Cardiac septum (tissue), 1 donor: ENCODE data around the gene FCGBP. TPM values are rescaled to one million over a fixed set of nuclear protein-coding genes. Genes with fewer than 3 reads are reported as not detected.
"Not testable (repeated sequence)": the region's sequence is repeated elsewhere in the genome, so short reads cannot be mapped to it uniquely, and the experiment has no call there.

Source experiments
- DNase-seq: peaks from one replicate; pipeline ENCODE4 v3.0.0-alpha.2; 2020; ENCODE audit warnings: low spot score
- intact Hi-C: fragments of 100-400 bp; cut with DNase I; formaldehyde crosslinking; loops from one replicate; pipeline ENCODE4 v1.14.0; 2022
- long read RNA-seq: library from polyadenylated mRNA; unstranded; transcript quantifications from one replicate; pipeline ENCODE4 v2.0.0, GENCODE V29; 2021
- total RNA-seq: library from RNA; stranded (reverse); fragmentation: NEBNext Ultra II Directional; extraction: Animal tissue kit (Norgen Biotek cat#: 25700); gene quantifications from one replicate; pipeline ENCODE4 v1.2.1, GENCODE V29; 2021
- donor health status: DM: no; HTN: no; CAD: no.

Gene FCGBP
- total RNA-seq: 14.2 TPM
- long read RNA-seq, partial matches to known transcripts: 4 of 4 reads
- long read RNA-seq, other reads (novel, unspliced or antisense): 0 of 4 reads

GRCh38 chr19:39934584-39935363 is at the start of gene FCGBP:
TSS of gene FCGBP (minus strand) at chr19:39934634.
- intact Hi-C loops: no loop called here
- no peak for DNase-seq

- intact Hi-C loops: no loop called here
- DNase-seq: no peak
Measured at GRCh38 chr19:39983695-39984300, 49.4 kb upstream of the FCGBP start.

- no peak for DNase-seq
- intact Hi-C loops: no loop called here
Measured at GRCh38 chr19:39982883-39983282, 48.4 kb upstream of the FCGBP start.

- no peak for DNase-seq
- intact Hi-C loops: loop anchor here (5.0 to 10.0 kb wide), 2 partner anchors 127 to 180 kb away; partner anchors contain the start of gene FBL
Measured at GRCh38 chr19:39974377-39975155, 40.1 kb upstream of the FCGBP start.

GRCh38 chr19:39971380-39972035 is 37.1 kb upstream of the FCGBP start:
- DNase-seq: no peak
- intact Hi-C loops: loop anchor here (1.0 to 10.0 kb wide), 3 partner anchors 25 to 177 kb away; partner anchors contain the start of gene FBL

GRCh38 chr19:39970675-39971379 is 36.4 kb upstream of the FCGBP start, which contains the start of gene PSMC4:
TSS of gene PSMC4 (plus strand) at chr19:39971165. CDS start at chr19:39971203, 38 bp downstream.
- DNase-seq: peak; percentile 99
- intact Hi-C loops: loop anchor here (1.0 to 10.0 kb wide), 3 partner anchors 25 to 176 kb away; partner anchors contain the start of gene FBL

DNA sequence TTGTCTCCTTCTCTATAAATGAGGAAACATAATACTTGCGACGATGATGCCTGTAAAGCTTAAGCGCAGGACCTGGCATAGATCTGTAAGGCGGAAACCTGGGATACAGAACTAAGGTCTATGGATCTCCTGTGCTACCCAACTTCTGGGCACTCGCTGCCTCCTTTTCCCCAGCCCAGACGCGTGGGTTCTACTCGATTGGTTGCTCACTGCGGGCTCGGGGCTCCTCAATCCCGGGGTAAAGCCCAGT is 35.9 kb upstream of the FCGBP start:
- DNase-seq: no peak
- intact Hi-C loops: loop anchor here (5.0 to 10.0 kb wide), 2 partner anchors 123 to 176 kb away; partner anchors contain the start of gene FBL

DNA sequence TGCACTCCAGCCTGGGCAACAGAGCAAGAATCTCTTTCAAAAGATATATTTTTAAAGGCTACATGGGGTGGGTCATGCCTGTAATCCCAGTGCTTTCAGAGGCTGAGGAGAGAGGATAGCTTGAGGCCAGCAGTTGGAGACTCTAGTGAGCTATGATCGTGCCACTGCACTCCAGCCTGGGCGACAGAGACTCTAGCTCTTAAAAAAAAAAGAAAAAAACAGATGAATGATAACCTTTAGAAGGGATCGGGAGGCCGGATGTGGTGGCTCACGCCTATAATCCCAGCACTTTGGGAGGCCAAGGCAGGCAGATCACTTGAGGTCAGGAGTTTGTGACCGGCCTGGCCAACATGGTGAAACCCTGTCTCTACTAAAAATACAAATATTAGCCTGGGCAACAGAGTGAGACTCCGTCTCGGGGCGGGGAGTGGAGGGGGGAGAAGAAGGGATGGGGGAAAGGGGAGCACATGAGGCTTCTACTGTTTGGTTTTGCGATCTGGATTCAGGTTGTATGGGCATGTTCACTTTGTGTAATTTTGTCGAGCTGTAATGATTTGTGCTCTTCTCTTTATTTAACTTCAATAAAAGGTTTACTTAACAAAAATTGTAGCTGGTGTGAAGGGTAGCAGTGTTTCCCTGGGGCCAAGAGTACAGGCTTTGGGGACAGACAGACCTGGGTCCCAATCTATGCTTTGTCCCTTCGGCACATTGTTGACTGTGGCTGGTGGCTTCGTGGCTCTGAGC is 35.4 kb upstream of the FCGBP start:
- intact Hi-C loops: loop anchor here (5.0 to 10.0 kb wide), 2 partner anchors 123 to 175 kb away; partner anchors contain the start of gene FBL
- DNase-seq: no peak

- DNase-seq: no peak
- intact Hi-C loops: no loop called here
Measured at GRCh38 chr19:39969266-39969665, 34.8 kb upstream of the FCGBP start.

GRCh38 chr19:39968789-39969188 is 34.4 kb upstream of the FCGBP start:
- intact Hi-C loops: no loop called here
- DNase-seq: no peak

GRCh38 chr19:39967561-39967960 is 33.1 kb upstream of the FCGBP start:
- intact Hi-C loops: no loop called here
- no peak for DNase-seq

- intact Hi-C loops: no loop called here
- no peak for DNase-seq
Measured at GRCh38 chr19:39966617-39967016, 32.2 kb upstream of the FCGBP start.

- no peak for DNase-seq
- intact Hi-C loops: no loop called here
Measured at GRCh38 chr19:39963898-39964297, 29.5 kb upstream of the FCGBP start.

GRCh38 chr19:39959407-39959806 is 25.0 kb upstream of the FCGBP start:
- DNase-seq, intact Hi-C loops: not testable (repeated sequence)

DNA sequence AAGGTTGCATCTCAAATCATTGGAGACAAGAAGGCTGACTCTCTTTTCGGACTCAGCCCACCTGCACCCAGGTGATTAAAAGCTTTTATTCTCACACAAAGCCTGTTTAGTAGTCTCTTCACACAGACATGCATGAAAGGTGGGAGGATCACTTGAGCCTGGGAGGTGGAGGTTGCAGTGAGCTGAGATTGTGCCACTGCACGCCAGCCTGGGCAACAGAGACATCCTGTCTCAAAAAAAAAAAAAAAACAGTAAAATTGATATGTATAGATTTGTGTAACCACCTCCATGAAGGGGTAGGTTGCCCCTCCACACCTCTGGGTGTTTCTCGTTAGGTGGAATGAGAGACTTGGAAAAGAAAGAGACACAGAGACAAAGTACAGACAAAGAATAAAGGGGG is 24.5 kb upstream of the FCGBP start:
- intact Hi-C loops, DNase-seq: not testable (repeated sequence)

GRCh38 chr19:39957886-39958285 is 23.5 kb upstream of the FCGBP start:
- intact Hi-C loops, DNase-seq: not testable (repeated sequence)

GRCh38 chr19:39953915-39954314 is 19.5 kb upstream of the FCGBP start:
- intact Hi-C loops: no loop called here
- no peak for DNase-seq

DNA sequence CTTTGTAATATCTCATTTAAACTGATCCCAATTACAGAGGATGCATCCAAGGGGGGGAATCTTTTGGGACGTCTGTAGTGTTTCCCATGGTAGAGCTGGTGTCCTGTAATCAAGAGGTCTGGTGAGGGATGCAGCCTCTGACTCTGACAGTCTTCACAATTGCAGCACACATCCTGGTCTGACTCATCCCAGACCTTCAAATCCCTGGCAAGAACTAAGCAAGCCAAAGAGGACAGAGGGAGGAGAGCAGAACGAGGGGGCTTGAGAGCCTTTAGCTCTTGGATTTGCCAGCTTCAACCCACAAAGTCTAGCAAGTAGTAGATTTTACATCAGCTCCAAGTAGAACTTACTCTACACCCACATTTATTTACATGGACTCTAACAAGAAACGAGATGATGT is 17.3 kb upstream of the FCGBP start:
- no peak for DNase-seq
- intact Hi-C loops: no loop called here
